HG02943 (cell line): ENCODE measurements around the gene METTL8.

Experiments used
- ATAC-seq: cut with Tn5 transposase; IDR thresholded peaks from one replicate; pipeline ENCODE4 v1.9.1; 2021; ENCODE audit warnings: mild to moderate bottlenecking, low read depth, moderate library complexity; ENCODE audit not compliant: unreplicated experiment

METTL8 gene

GRCh38 chr2:171271386-171271785, 162.4 kb downstream of the METTL8 start:
- ATAC-seq = no peak

GRCh38 chr2:171267855-171268629, 165.7 kb downstream of the METTL8 start:
- ATAC-seq = no peak
